GM18858 (cell line): ENCODE data around the gene RPLP2.

ENCODE experiments used
- ATAC-seq: cut with Tn5 transposase; IDR thresholded peaks from one replicate; pipeline ENCODE4 v1.9.1; 2021; ENCODE audit not compliant: unreplicated experiment

RPLP2 gene

GRCh38 chr11:862081-862661, 52.4 kb downstream of the RPLP2 start:
- no peak for ATAC-seq
